ENCODE data around the gene TRMT2B.
"Not testable (repeated sequence)": the region's sequence is repeated elsewhere in the genome, so short reads cannot be mapped to it uniquely, and the experiment has no call there.

DNA sequence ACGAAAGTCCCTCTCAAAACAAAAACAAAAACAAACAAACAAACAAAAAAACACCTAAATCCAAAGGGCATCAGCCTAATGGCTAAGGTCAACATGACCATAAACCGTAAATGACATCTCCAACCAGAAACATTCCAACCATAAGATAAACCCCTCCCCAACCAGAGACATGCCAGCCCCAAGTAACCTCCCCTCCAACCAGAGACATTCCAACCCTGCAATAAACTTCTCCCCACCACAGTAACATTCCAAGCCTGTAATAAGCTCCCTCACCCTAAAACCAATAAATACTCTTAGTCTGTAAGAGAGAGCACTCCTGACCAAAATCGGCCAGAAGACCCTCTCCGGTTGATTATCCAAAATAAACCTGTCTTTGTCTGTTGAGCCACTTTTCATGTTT lies 4.6 kb upstream of the TRMT2B start:
- TF ChIP-seq, protein P1, sequence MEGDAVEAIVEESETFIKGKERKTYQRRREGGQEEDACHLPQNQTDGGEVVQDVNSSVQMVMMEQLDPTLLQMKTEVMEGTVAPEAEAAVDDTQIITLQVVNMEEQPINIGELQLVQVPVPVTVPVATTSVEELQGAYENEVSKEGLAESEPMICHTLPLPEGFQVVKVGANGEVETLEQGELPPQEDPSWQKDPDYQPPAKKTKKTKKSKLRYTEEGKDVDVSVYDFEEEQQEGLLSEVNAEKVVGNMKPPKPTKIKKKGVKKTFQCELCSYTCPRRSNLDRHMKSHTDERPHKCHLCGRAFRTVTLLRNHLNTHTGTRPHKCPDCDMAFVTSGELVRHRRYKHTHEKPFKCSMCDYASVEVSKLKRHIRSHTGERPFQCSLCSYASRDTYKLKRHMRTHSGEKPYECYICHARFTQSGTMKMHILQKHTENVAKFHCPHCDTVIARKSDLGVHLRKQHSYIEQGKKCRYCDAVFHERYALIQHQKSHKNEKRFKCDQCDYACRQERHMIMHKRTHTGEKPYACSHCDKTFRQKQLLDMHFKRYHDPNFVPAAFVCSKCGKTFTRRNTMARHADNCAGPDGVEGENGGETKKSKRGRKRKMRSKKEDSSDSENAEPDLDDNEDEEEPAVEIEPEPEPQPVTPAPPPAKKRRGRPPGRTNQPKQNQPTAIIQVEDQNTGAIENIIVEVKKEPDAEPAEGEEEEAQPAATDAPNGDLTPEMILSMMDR (conservative IDR thresholded peaks at IDR 0.05 in 1 of 2, IDR thresholded peaks at IDR 0.05 in 1 of 2; ENCODE audit: extremely low read depth in 1 of 2, insufficient read depth in 1 of 2, low read depth in 1 of 2, low read length in 2 of 2), result not testable (repeated sequence)
- TF ChIP-seq EZH2 (IDR thresholded peaks at IDR 0.05; ENCODE audit: borderline replicate concordance, low read length), result not testable (repeated sequence)

All from mammary epithelial cell (primary cell).